MCF 10A (cell line): Measurements from ENCODE around the gene ADGRG3. TPM values are rescaled to one million over a fixed set of nuclear protein-coding genes. Genes with fewer than 3 reads are reported as not detected.
A peak's percentile ranks its signal among the peaks of the same experiment; 100 is the strongest.

Experiments
- BruUV-seq: library from RNA; stranded (reverse); fragments of 400-500 nt; replicated peaks from 2 replicates; lab custom pipeline; 2021; lab: Mats Ljungman, UMichigan
- CTCF ChIA-PET: fragments of 300-600 bp; sonication (Branson Sonifier 250); formaldehyde crosslinking; extraction: SDS; loops from one replicate; lab custom pipeline; 2021; ENCODE audit warnings: antibody characterized with exemption, inconsistent platforms; lab: Yijun Ruan, JAX
- POLR2A ChIA-PET: fragments of 300-600, 350-650 bp; sonication (Branson Sonifier 250); formaldehyde crosslinking; extraction: SDS; loops from one replicate; lab custom pipeline; 2020; ENCODE audit warnings: antibody characterized with exemption, inconsistent platforms; lab: Yijun Ruan, JAX
- DNase-seq: peaks from one replicate; pipeline ENCODE4 v3.0.0-alpha.2; 2018; ENCODE audit not compliant: unreplicated experiment
- H3K27ac Mint-ChIP-seq: one replicate; pipeline ENCODE4 v1.8.0; 2022; ENCODE audit warnings: mild to moderate bottlenecking, low read depth, mixed read lengths; ENCODE audit not compliant: unreplicated experiment
- H3K27me3 Mint-ChIP-seq: one replicate; pipeline ENCODE4 v1.8.0; 2022; ENCODE audit warnings: mixed read lengths; ENCODE audit not compliant: insufficient read depth, unreplicated experiment
- H3K36me3 Mint-ChIP-seq: one replicate; pipeline ENCODE4 v1.8.0; 2022; ENCODE audit warnings: mild to moderate bottlenecking, moderate library complexity, mixed read lengths; ENCODE audit not compliant: insufficient read depth, unreplicated experiment
- H3K4me1 Mint-ChIP-seq: one replicate; pipeline ENCODE4 v1.8.0; 2022; ENCODE audit warnings: mixed read lengths; ENCODE audit not compliant: insufficient read depth, unreplicated experiment
- H3K4me3 Mint-ChIP-seq: one replicate; pipeline ENCODE4 v1.8.0; 2022; ENCODE audit warnings: mild to moderate bottlenecking, moderate library complexity, mixed read lengths; ENCODE audit not compliant: unreplicated experiment
- H3K9me3 Mint-ChIP-seq: one replicate; pipeline ENCODE4 v1.8.0; 2022; ENCODE audit warnings: mixed read lengths; ENCODE audit not compliant: unreplicated experiment
- intact Hi-C: fragments of 100-400 bp; cut with micrococcal nuclease; formaldehyde crosslinking; loops from 2 replicates; pipeline ENCODE4 v1.14.1; 2022
- total RNA-seq: library from RNA; stranded (reverse); gene quantifications from 2 replicates; pipeline ENCODE4 v1.2.3, GENCODE V29; 2022
- TF ChIP-seq, protein P1 (sequence below): fragments of 200-600 bp; IDR thresholded peaks from one replicate; pipeline ENCODE4 v1.8.0; 2022; ENCODE audit warnings: antibody characterized with exemption, mild to moderate bottlenecking; ENCODE audit not compliant: unreplicated experiment

ADGRG3 gene
- total RNA-seq, 1 experiment from 2014 or later = not detected

GRCh38 chr16:57648581-57649442 lies 19.3 kb upstream of the ADGRG3 start:
- ChIA-PET POLR2A (interaction anchor here (0.6 to 1.2 kb wide), 2 partner anchors 58 to 202 kb away, joined by 3 to 9 read pairs; partner anchors contain the start of gene CIAPIN1), CTCF (interaction anchor here (0.5 to 5.9 kb wide), 52 partner anchors 9 to 496 kb away, joined by 3 to 141 read pairs (median 4); partner anchors contain the start of genes ADGRG1, ADGRG3 and KATNB1)
- BruUV-seq = no TSS peak
- H3K27me3 Mint-ChIP-seq = no peaks in the 10 kb centered on the region
- no peak overlapping the region for H3K27ac Mint-ChIP-seq
- H3K36me3 Mint-ChIP-seq = no peaks in the 10 kb centered on the region
- TF ChIP-seq, protein P1, sequence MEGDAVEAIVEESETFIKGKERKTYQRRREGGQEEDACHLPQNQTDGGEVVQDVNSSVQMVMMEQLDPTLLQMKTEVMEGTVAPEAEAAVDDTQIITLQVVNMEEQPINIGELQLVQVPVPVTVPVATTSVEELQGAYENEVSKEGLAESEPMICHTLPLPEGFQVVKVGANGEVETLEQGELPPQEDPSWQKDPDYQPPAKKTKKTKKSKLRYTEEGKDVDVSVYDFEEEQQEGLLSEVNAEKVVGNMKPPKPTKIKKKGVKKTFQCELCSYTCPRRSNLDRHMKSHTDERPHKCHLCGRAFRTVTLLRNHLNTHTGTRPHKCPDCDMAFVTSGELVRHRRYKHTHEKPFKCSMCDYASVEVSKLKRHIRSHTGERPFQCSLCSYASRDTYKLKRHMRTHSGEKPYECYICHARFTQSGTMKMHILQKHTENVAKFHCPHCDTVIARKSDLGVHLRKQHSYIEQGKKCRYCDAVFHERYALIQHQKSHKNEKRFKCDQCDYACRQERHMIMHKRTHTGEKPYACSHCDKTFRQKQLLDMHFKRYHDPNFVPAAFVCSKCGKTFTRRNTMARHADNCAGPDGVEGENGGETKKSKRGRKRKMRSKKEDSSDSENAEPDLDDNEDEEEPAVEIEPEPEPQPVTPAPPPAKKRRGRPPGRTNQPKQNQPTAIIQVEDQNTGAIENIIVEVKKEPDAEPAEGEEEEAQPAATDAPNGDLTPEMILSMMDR = peak; percentile 100
- no peak overlapping the region for H3K4me3 Mint-ChIP-seq
- H3K4me1 Mint-ChIP-seq = no peaks in the 10 kb centered on the region
- H3K9me3 Mint-ChIP-seq = no peaks in the 10 kb centered on the region
- intact Hi-C loops = loop anchor here (1.0 to 2.0 kb wide), 5 partner anchors 49 to 214 kb away; no protein-coding TSS in a partner anchor
- DNase-seq = peak; percentile 85

- DNase-seq = no peak
- H3K36me3 Mint-ChIP-seq = no peaks in the 10 kb centered on the region
- CTCF ChIA-PET = interaction anchor here (0.6 to 5.9 kb wide), 35 partner anchors 9 to 496 kb away, joined by 3 to 141 read pairs (median 5); partner anchors contain the start of genes ADGRG1, ADGRG3 and KATNB1
These were observed 18.7 kb upstream of the ADGRG3 start for GRCh38 chr16:57649443-57649751.

DNA sequence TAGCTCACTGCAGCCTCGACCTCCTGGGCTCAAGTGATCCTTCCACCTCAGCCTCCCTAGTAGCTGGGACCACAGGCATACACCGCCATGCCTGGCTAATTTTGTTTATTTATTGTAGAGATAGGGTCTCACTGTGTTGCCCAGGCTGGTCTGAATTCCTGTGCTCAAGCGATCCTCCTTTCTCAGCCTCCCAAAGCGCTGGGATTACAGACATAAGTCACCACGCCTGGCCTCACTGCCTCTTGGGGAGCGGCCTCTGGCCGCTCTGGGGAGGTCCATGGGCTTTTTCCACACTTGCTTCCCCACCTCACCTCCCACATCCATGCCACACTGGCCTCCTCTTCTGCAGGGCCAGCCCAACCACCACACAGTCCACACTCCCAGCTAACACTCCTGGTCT lies 18.3 kb upstream of the ADGRG3 start:
- H3K36me3 Mint-ChIP-seq = no peaks in the 10 kb centered on the region
- peaks cover under 1% of the 10 kb centered on the region for H3K4me1 Mint-ChIP-seq
- BruUV-seq = no TSS peak
- no peaks in the 10 kb centered on the region for H3K9me3 Mint-ChIP-seq
- TF ChIP-seq, protein P1 = no peak
- no peaks in the 10 kb centered on the region for H3K27me3 Mint-ChIP-seq
- DNase-seq = no peak
- H3K27ac Mint-ChIP-seq = no peak overlapping the region
- CTCF ChIA-PET = interaction anchor here (0.6 to 5.9 kb wide), 33 partner anchors 8 to 495 kb away, joined by 3 to 141 read pairs (median 5); partner anchors contain the start of genes ADGRG1, ADGRG3, CCDC102A and KATNB1
- POLR2A ChIA-PET = interaction anchor here (0.6 to 1.2 kb wide), 3 partner anchors 59 to 203 kb away, joined by 3 to 9 read pairs (median 4); partner anchors contain the start of gene CIAPIN1
- no peak overlapping the region for H3K4me3 Mint-ChIP-seq
- intact Hi-C loops = loop anchor here (1.0 to 2.0 kb wide), 5 partner anchors 50 to 213 kb away; no protein-coding TSS in a partner anchor

More at GRCh38 chr16:57649443-57649751, 18.7 kb upstream of the ADGRG3 start:
- H3K27ac Mint-ChIP-seq = no peak overlapping the region
- H3K4me1 Mint-ChIP-seq = no peaks in the 10 kb centered on the region
- BruUV-seq = no TSS peak
- POLR2A ChIA-PET = interaction anchor here (0.6 to 1.2 kb wide), 3 partner anchors 58 to 202 kb away, joined by 3 to 9 read pairs (median 4); partner anchors contain the start of gene CIAPIN1
- H3K27me3 Mint-ChIP-seq = no peaks in the 10 kb centered on the region
- intact Hi-C loops = loop anchor here (1.0 to 2.0 kb wide), 5 partner anchors 49 to 214 kb away; no protein-coding TSS in a partner anchor
- H3K9me3 Mint-ChIP-seq = no peaks in the 10 kb centered on the region
- no peak overlapping the region for H3K4me3 Mint-ChIP-seq
- TF ChIP-seq, protein P1 = no peak
